Measurements from ENCODE around the gene CDH4. TPM values are rescaled to one million over a fixed set of nuclear protein-coding genes. Genes with fewer than 3 reads are reported as not detected.

Gene CDH4
- total RNA-seq, 3 donors from 2014 or later (not counting 1 experiment from before 2014, with no cell fraction given), result 0.18 TPM; not detected in 2

DNA sequence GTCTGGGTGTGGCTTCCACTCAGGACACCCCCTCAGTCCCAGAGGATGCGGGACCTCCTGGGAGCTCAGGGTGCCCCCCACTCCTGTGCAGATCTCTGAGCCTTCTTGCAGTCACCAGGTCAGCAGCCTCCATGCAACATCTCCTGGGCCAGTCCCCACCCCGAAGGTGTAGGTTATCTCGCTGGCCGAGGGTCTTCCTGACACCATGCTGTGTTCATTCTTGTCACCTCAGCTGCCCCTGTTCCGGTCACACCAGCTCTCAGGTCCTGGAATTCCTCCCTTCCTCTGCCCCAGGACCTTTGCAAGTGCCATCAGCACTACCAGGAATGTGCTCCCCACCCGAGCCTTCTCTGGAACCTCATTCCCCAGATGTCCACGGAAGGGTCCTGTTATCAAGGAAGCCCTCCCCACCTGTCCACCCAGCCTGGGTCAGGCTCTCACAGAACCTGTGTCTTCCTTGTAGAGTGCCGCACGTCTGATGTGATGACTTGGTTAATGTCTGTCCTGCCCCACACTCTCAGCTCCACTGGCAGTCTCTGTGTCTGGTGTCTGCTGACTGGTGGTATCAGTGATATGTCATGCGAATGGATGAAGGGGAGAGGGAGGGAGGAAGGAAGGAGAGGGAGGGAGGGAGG lies 484.1 kb downstream of the CDH4 start:
- Histone ChIP-seq H3K9me3 (ENCODE audit: control insufficient read depth, insufficient read depth, low read length) (peaks cover 12% of the 10 kb centered on the region), H3K27ac (ENCODE audit: low read length) (no peak overlapping the region), H3K4me1 (ENCODE audit: control insufficient read depth, insufficient read depth, low read length) (no peaks in the 10 kb centered on the region), H3K27me3 (ENCODE audit: control insufficient read depth, insufficient read depth, low read length) (no peaks in the 10 kb centered on the region), H3K4me3 (ENCODE audit: low read length) (no peak overlapping the region), H3K36me3 (ENCODE audit: control insufficient read depth, insufficient read depth, low read length) (no peaks in the 10 kb centered on the region)
- ATAC-seq, result no peak
- Mint-ChIP-seq H3K27me3 (ENCODE audit: low read depth in 2 of 2) (peaks cover 0 to 8% of the 10 kb centered on the region in 2 donors), H3K4me3 (no peak overlapping the region), H3K4me1 (no peaks in the 10 kb centered on the region), H3K9me3 (peaks cover 0 to 5% of the 10 kb centered on the region in 2 donors), H3K27ac (no peak overlapping the region), H3K36me3 (no peaks in the 10 kb centered on the region)
- 78% methylated on average over 10 of the region's 10 CpGs for WGBS (ENCODE audit: insufficient coverage)
- no peak for DNase-seq
- TF ChIP-seq, protein P1, sequence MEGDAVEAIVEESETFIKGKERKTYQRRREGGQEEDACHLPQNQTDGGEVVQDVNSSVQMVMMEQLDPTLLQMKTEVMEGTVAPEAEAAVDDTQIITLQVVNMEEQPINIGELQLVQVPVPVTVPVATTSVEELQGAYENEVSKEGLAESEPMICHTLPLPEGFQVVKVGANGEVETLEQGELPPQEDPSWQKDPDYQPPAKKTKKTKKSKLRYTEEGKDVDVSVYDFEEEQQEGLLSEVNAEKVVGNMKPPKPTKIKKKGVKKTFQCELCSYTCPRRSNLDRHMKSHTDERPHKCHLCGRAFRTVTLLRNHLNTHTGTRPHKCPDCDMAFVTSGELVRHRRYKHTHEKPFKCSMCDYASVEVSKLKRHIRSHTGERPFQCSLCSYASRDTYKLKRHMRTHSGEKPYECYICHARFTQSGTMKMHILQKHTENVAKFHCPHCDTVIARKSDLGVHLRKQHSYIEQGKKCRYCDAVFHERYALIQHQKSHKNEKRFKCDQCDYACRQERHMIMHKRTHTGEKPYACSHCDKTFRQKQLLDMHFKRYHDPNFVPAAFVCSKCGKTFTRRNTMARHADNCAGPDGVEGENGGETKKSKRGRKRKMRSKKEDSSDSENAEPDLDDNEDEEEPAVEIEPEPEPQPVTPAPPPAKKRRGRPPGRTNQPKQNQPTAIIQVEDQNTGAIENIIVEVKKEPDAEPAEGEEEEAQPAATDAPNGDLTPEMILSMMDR (IDR thresholded peaks at IDR 0.05), result no peak
- intact Hi-C loops (cut with micrococcal nuclease), result no loop called here

GRCh38 chr20:61736751-61737310 lies 484.8 kb downstream of the CDH4 start:
- no peak for ATAC-seq
- Mint-ChIP-seq H3K9me3 (peaks cover 0 to 5% of the 10 kb centered on the region in 2 donors), H3K27ac (no peak overlapping the region), H3K36me3 (no peaks in the 10 kb centered on the region), H3K4me3 (no peak overlapping the region), H3K4me1 (no peaks in the 10 kb centered on the region), H3K27me3 (ENCODE audit: low read depth in 2 of 2) (peaks cover 0 to 8% of the 10 kb centered on the region in 2 donors)
- H3K27me3 ChIP-seq (ENCODE audit: control insufficient read depth, insufficient read depth, low read length), result no peaks in the 10 kb centered on the region
- no peak for DNase-seq
- intact Hi-C loops (cut with micrococcal nuclease), result no loop called here
- H3K4me3 ChIP-seq (ENCODE audit: low read length), result no peak overlapping the region
- no peaks in the 10 kb centered on the region for H3K4me1 ChIP-seq (ENCODE audit: control insufficient read depth, insufficient read depth, low read length)
- no peaks in the 10 kb centered on the region for H3K36me3 ChIP-seq (ENCODE audit: control insufficient read depth, insufficient read depth, low read length)
- TF ChIP-seq, protein P1 (IDR thresholded peaks at IDR 0.05), result no peak
- H3K9me3 ChIP-seq (ENCODE audit: control insufficient read depth, insufficient read depth, low read length), result peaks cover 12% of the 10 kb centered on the region
- H3K27ac ChIP-seq (ENCODE audit: low read length), result no peak overlapping the region
- WGBS (ENCODE audit: insufficient coverage), result 86% methylated on average over 13 of the region's 14 CpGs

- H3K4me1 Mint-ChIP-seq, result peaks cover 0 to 4% of the 10 kb centered on the region in 2 donors
- H3K36me3 Mint-ChIP-seq, result no peaks in the 10 kb centered on the region
- H3K9me3 Mint-ChIP-seq, result peaks cover 0 to 5% of the 10 kb centered on the region in 2 donors
- no peak overlapping the region for H3K4me3 ChIP-seq (ENCODE audit: low read length)
- peaks cover 0 to 8% of the 10 kb centered on the region in 2 donors for H3K27me3 Mint-ChIP-seq (ENCODE audit: low read depth in 2 of 2)
- H3K27ac ChIP-seq (ENCODE audit: low read length), result no peak overlapping the region
- peaks cover 9% of the 10 kb centered on the region for H3K9me3 ChIP-seq (ENCODE audit: control insufficient read depth, insufficient read depth, low read length)
- 91% methylated on average over 8 of the region's 8 CpGs for WGBS (ENCODE audit: insufficient coverage)
- DNase-seq, result no peak
- H3K4me1 ChIP-seq (ENCODE audit: control insufficient read depth, insufficient read depth, low read length), result no peaks in the 10 kb centered on the region
- H3K27me3 ChIP-seq (ENCODE audit: control insufficient read depth, insufficient read depth, low read length), result no peaks in the 10 kb centered on the region
- H3K4me3 Mint-ChIP-seq, result no peak overlapping the region
- H3K36me3 ChIP-seq (ENCODE audit: control insufficient read depth, insufficient read depth, low read length), result no peaks in the 10 kb centered on the region
- intact Hi-C loops (cut with micrococcal nuclease), result no loop called here
- no peak overlapping the region for H3K27ac Mint-ChIP-seq
- ATAC-seq, result no peak
- TF ChIP-seq, protein P1 (IDR thresholded peaks at IDR 0.05), result no peak
These were observed 485.3 kb downstream of the CDH4 start for GRCh38 chr20:61737346-61737745.
